DOHH2 (cell line): ENCODE measurements around the gene RUSC2.

ENCODE experiments used
- EZH2phosphoT487 ChIP-seq: fragments of 200-600 bp; sonication (generic); IDR thresholded peaks from 2 replicates; pipeline ENCODE4 v1.6.1; 2017; ENCODE audit warnings: borderline replicate concordance, mild to moderate bottlenecking, antibody characterized with exemption, low read length, moderate library complexity, mixed read lengths
- TF ChIP-seq, protein P1 (sequence below): fragments of 200-600 bp; sonication (generic); IDR thresholded peaks from one replicate; pipeline ENCODE4 v1.5.1; 2014; ENCODE audit warnings: antibody characterized with exemption, mild to moderate bottlenecking, low read depth, low read length; ENCODE audit not compliant: poor library complexity, severe bottlenecking

DNA sequence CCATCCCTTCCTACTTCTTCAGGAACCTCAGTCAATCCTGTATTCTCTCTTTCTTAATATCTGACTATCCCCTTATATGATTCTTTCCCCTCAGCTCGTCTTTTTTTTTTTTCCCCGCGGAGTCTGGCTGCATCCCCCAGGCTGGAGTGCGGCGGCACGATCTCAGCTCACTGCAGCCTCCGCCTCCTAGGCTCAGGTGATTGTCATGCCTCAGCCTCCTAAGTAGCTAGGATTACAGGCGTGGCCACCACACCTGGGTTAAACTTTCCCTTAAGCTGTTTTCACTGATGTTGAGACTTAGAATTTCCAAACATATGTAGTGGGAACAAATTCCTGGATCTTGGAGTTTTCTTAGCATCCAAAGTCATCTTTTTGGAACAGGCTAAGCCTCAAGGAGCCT lies 13.3 kb upstream of the RUSC2 start:
- TF ChIP-seq, protein P1, sequence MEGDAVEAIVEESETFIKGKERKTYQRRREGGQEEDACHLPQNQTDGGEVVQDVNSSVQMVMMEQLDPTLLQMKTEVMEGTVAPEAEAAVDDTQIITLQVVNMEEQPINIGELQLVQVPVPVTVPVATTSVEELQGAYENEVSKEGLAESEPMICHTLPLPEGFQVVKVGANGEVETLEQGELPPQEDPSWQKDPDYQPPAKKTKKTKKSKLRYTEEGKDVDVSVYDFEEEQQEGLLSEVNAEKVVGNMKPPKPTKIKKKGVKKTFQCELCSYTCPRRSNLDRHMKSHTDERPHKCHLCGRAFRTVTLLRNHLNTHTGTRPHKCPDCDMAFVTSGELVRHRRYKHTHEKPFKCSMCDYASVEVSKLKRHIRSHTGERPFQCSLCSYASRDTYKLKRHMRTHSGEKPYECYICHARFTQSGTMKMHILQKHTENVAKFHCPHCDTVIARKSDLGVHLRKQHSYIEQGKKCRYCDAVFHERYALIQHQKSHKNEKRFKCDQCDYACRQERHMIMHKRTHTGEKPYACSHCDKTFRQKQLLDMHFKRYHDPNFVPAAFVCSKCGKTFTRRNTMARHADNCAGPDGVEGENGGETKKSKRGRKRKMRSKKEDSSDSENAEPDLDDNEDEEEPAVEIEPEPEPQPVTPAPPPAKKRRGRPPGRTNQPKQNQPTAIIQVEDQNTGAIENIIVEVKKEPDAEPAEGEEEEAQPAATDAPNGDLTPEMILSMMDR, result no peak
- TF ChIP-seq EZH2phosphoT487, result no peak
